Neuronal stem cell (in vitro differentiated cells): ENCODE results near the gene LAMB3.
A peak's percentile ranks its signal among the peaks of the same experiment; 100 is the strongest.

Experiments used
- DNase-seq: peaks from one replicate; pipeline ENCODE4 v3.0.0-alpha.2; 2013; ENCODE audit warnings: low spot score
- H2AFZ ChIP-seq: one replicate; pipeline ENCODE4 v1.6.1; 2013; ENCODE audit warnings: mild to moderate bottlenecking, low read length, inconsistent platforms
- H2AK5ac ChIP-seq: 2 replicates; pipeline ENCODE4 v1.6.1; 2013; ENCODE audit warnings: low read depth, mild to moderate bottlenecking, inconsistent platforms, low read length, moderate library complexity, mixed read lengths
- H2BK120ac ChIP-seq: 2 replicates; pipeline ENCODE4 v1.6.1; 2013; ENCODE audit warnings: low read depth, mild to moderate bottlenecking, inconsistent platforms, low read length, moderate library complexity, mixed read lengths
- H2BK12ac ChIP-seq: one replicate; pipeline ENCODE4 v1.6.1; 2013; ENCODE audit warnings: low read length, inconsistent platforms
- H2BK15ac ChIP-seq: 2 replicates; pipeline ENCODE4 v1.6.1; 2013; ENCODE audit warnings: mild to moderate bottlenecking, low read length, inconsistent platforms, mixed read lengths
- H2BK5ac ChIP-seq: one replicate; pipeline ENCODE4 v1.6.1; 2013; ENCODE audit warnings: inconsistent platforms, mild to moderate bottlenecking, low read length, moderate library complexity
- H3K14ac ChIP-seq: one replicate; pipeline ENCODE4 v1.6.1; 2013; ENCODE audit warnings: low read length, inconsistent platforms
- H3K18ac ChIP-seq: 2 replicates; pipeline ENCODE4 v1.6.1; 2013; ENCODE audit warnings: low read length, inconsistent platforms
- H3K23ac ChIP-seq: 2 replicates; pipeline ENCODE4 v1.6.1; 2013; ENCODE audit warnings: low read depth, mild to moderate bottlenecking, mixed read lengths, low read length, inconsistent platforms; ENCODE audit not compliant: poor library complexity
- H3K27ac ChIP-seq: replicated peaks from 3 replicates; pipeline ENCODE4 v1.5.1; 2013; ENCODE audit warnings: low read length, inconsistent platforms
- H3K27me3 ChIP-seq, 3 experiments: 2 replicates each; pipeline ENCODE4 v1.6.1; 2013; ENCODE audit warnings: low read length in 3 of 3, mild to moderate bottlenecking in 2 of 3, inconsistent platforms in 1 of 3, low read depth in 1 of 3, mixed read lengths in 1 of 3, moderate library complexity in 1 of 3; ENCODE audit not compliant: control insufficient read depth in 3 of 3, insufficient read depth in 3 of 3
- H3K36me3 ChIP-seq, 2 donors: replicated peaks in 1 of 2; 2 replicates each; pipeline ENCODE4 v1.6.1; 2013; ENCODE audit warnings: low read length in 2 of 2; ENCODE audit not compliant: control insufficient read depth in 2 of 2, insufficient read depth in 2 of 2
- H3K4ac ChIP-seq: 2 replicates; pipeline ENCODE4 v1.6.1; 2013; ENCODE audit warnings: inconsistent platforms, mild to moderate bottlenecking, low read length, moderate library complexity
- H3K4me1 ChIP-seq, 2 donors: 1 replicate in 1 of 2; 2 replicates in 1 of 2; pipeline ENCODE4 v1.6.1; 2013; ENCODE audit warnings: low read length in 2 of 2, low read depth in 1 of 2; ENCODE audit not compliant: control insufficient read depth in 2 of 2, insufficient read depth in 1 of 2
- H3K4me2 ChIP-seq: one replicate; pipeline ENCODE4 v1.6.1; 2013; ENCODE audit warnings: mild to moderate bottlenecking, low read length, inconsistent platforms; ENCODE audit not compliant: insufficient read depth, poor library complexity, severe bottlenecking
- H3K4me3 ChIP-seq, 2 donors: 2 replicates each; pipeline ENCODE4 v1.5.1; 2013; ENCODE audit warnings: low read length in 2 of 2, mild to moderate bottlenecking in 2 of 2, inconsistent platforms in 1 of 2, moderate library complexity in 1 of 2
- H3K79me1 ChIP-seq: one replicate; pipeline ENCODE4 v1.6.1; 2013; ENCODE audit warnings: low read depth, mild to moderate bottlenecking, inconsistent platforms, low read length, moderate library complexity
- H3K9ac ChIP-seq: one replicate; pipeline ENCODE4 v1.6.1; 2013; ENCODE audit warnings: mild to moderate bottlenecking, low read depth, low read length, inconsistent platforms; ENCODE audit not compliant: poor library complexity
- H3K9me3 ChIP-seq, 2 donors: replicated peaks in 1 of 2; 2 replicates each; pipeline versions ENCODE3 to v1.6.1; 2013; ENCODE audit warnings: low read length in 2 of 2, mild to moderate bottlenecking in 2 of 2, inconsistent platforms in 1 of 2, low read depth in 1 of 2, mixed read lengths in 1 of 2, moderate library complexity in 1 of 2; ENCODE audit not compliant: control insufficient read depth in 2 of 2, insufficient read depth in 1 of 2
- H4K8ac ChIP-seq: one replicate; pipeline ENCODE4 v1.6.1; 2013; ENCODE audit warnings: low read depth, mild to moderate bottlenecking, inconsistent platforms, low read length, moderate library complexity
- H4K91ac ChIP-seq: one replicate; pipeline ENCODE4 v1.6.1; 2013; ENCODE audit warnings: low read length, low read depth, mild to moderate bottlenecking, inconsistent platforms; ENCODE audit not compliant: poor library complexity
- WGBS, 2 donors: extraction: QIAGEN DNeasy Blood & Tissue Kit; methylation state at CpG; one replicate each; pipeline ENCODE4 v1.1.7; 2013; ENCODE audit warnings: missing lambda C conversion rate in 2 of 2, mixed read lengths in 1 of 2; ENCODE audit not compliant: insufficient read length in 2 of 2, insufficient replicate concordance in 1 of 2; ENCODE audit errors: extremely low coverage in 2 of 2; 5-methylcytosine and 5-hydroxymethylcytosine counted together

LAMB3 gene

GRCh38 chr1:209628618-209629299, 23.5 kb downstream of the LAMB3 start:
- DNase-seq, result no peak
- Histone ChIP-seq H3K36me3 (no peaks in the 10 kb centered on the region), H3K27me3 (peaks cover 0 to 4% (median 0%) of the 10 kb centered on the region in 3 experiments), H3K4ac (no peak overlapping the region), H3K27ac (no peak overlapping the region), H3K23ac (no peak overlapping the region), H3K9me3 (no peaks in the 10 kb centered on the region), H2BK12ac (no peak overlapping the region), H3K4me3 (no peak overlapping the region), H3K14ac (no peak overlapping the region), H3K4me2 (no peak overlapping the region), H2AK5ac (no peak overlapping the region), H2BK5ac (no peak overlapping the region), H3K18ac (no peak overlapping the region), H3K4me1 (peaks cover 0 to 4% of the 10 kb centered on the region in 2 donors), H4K8ac (no peak overlapping the region), H3K79me1 (no peaks in the 10 kb centered on the region), H2BK15ac (no peak overlapping the region), H2AFZ (no peak overlapping the region), H3K9ac (no peak overlapping the region), H4K91ac (no peak overlapping the region), H2BK120ac (no peak overlapping the region)
- WGBS, 2 donors, result no CpG with 5 or more reads among the region's 7 CpGs

GRCh38 chr1:209627732-209628196, 24.5 kb downstream of the LAMB3 start:
- peak overlapping the region; percentile 19 for H2BK5ac ChIP-seq
- H3K4me1 ChIP-seq, result peaks cover 0 to 6% of the 10 kb centered on the region in 2 donors
- peak overlapping the region; percentile 20 for H3K23ac ChIP-seq
- no peak overlapping the region for H3K4me2 ChIP-seq
- no peak overlapping the region for H4K8ac ChIP-seq
- H4K91ac ChIP-seq, result peak overlapping the region; percentile 58
- no peaks in the 10 kb centered on the region for H3K79me1 ChIP-seq
- no peak overlapping the region for H3K27ac ChIP-seq
- H3K9me3 ChIP-seq, result no peaks in the 10 kb centered on the region
- peak; percentile 85 for DNase-seq
- H3K9ac ChIP-seq, result peak overlapping the region; percentile 60
- H2AFZ ChIP-seq, result peak overlapping the region; percentile 50
- WGBS, 2 donors, result no CpG with 5 or more reads among the region's 16 CpGs
- peaks cover 0 to 4% (median 0%) of the 10 kb centered on the region in 3 experiments for H3K27me3 ChIP-seq
- H2BK12ac ChIP-seq, result no peak overlapping the region
- peak overlapping the region; percentile 81 for H2BK15ac ChIP-seq
- H2BK120ac ChIP-seq, result no peak overlapping the region
- H2AK5ac ChIP-seq, result peak overlapping the region; percentile 56
- H3K4ac ChIP-seq, result peak overlapping the region; percentile 42
- peak overlapping the region; percentile 80 for H3K18ac ChIP-seq
- peak overlapping the region in 1 of 2 donors; percentile 26 for H3K4me3 ChIP-seq
- H3K14ac ChIP-seq, result no peak overlapping the region
- H3K36me3 ChIP-seq, result no peaks in the 10 kb centered on the region

GRCh38 chr1:209627027-209627731, 25.0 kb downstream of the LAMB3 start:
- H2BK12ac ChIP-seq, result peak overlapping the region; percentile 59
- no peak overlapping the region for H3K4me2 ChIP-seq
- no peaks in the 10 kb centered on the region for H3K79me1 ChIP-seq
- no peak overlapping the region for H3K27ac ChIP-seq
- no peak overlapping the region for H2BK120ac ChIP-seq
- H3K23ac ChIP-seq, result peak overlapping the region; percentile 26
- H3K14ac ChIP-seq, result peak overlapping the region; percentile 47
- peak overlapping the region; percentile 64 for H2AK5ac ChIP-seq
- no peaks in the 10 kb centered on the region for H3K36me3 ChIP-seq
- H3K18ac ChIP-seq, result peak overlapping the region; percentile 87
- H3K4me3 ChIP-seq, result no peak overlapping the region
- no peak overlapping the region for H4K91ac ChIP-seq
- peaks cover 0 to 4% (median 0%) of the 10 kb centered on the region in 3 experiments for H3K27me3 ChIP-seq
- no peaks in the 10 kb centered on the region for H3K9me3 ChIP-seq
- no peak overlapping the region for H2BK5ac ChIP-seq
- peak overlapping the region; percentile 50 for H2AFZ ChIP-seq
- peak overlapping the region; percentile 51 for H3K9ac ChIP-seq
- H2BK15ac ChIP-seq, result peak overlapping the region; percentile 3
- DNase-seq, result no peak
- peaks cover 0 to 6% of the 10 kb centered on the region in 2 donors for H3K4me1 ChIP-seq
- no CpG with 5 or more reads among the region's 16 CpGs for WGBS, 2 donors
- H4K8ac ChIP-seq, result no peak overlapping the region
- no peak overlapping the region for H3K4ac ChIP-seq
